Mucosa of descending colon (tissue), 3 donors: ENCODE results near the gene KRTAP4-9. TPM values are rescaled to one million over a fixed set of nuclear protein-coding genes. Genes with fewer than 3 reads are reported as not detected.
"Not testable (repeated sequence)": the region's sequence is repeated elsewhere in the genome, so short reads cannot be mapped to it uniquely, and the experiment has no call there.

ENCODE experiments used
- ATAC-seq: fragments of 200-7000 bp; cut with Tn5 transposase; one replicate; pipeline ENCODE4 v1.9.1; 2020; ENCODE audit warnings: mild to moderate bottlenecking, moderate library complexity
- DNase-seq, 3 donors: peaks; one replicate each; pipeline ENCODE4 v3.0.0-alpha.2; 2020
- H3K36me3 ChIP-seq: fragments of 200-600 bp; one replicate; pipeline ENCODE4 v1.8.0; 2021; ENCODE audit warnings: low read depth, mild to moderate bottlenecking
- H3K4me1 ChIP-seq: fragments of 200-600 bp; one replicate; pipeline ENCODE4 v1.8.0; 2021; ENCODE audit warnings: low read depth, mild to moderate bottlenecking
- H3K4me3 ChIP-seq: fragments of 200-600 bp; one replicate; pipeline ENCODE4 v1.8.0; 2021; ENCODE audit warnings: mild to moderate bottlenecking
- H3K9me3 ChIP-seq: fragments of 200-600 bp; one replicate; pipeline ENCODE4 v1.8.0; 2021; ENCODE audit warnings: mild to moderate bottlenecking
- CTCF ChIP-seq: fragments of 200-600 bp; IDR thresholded peaks from one replicate; pipeline ENCODE4 v1.8.0; 2022; ENCODE audit warnings: antibody characterized with exemption, mild to moderate bottlenecking
- intact Hi-C, 2 donors: fragments of 100-400 bp; cut with DNase I in 1 of 2; cut with micrococcal nuclease in 1 of 2; formaldehyde crosslinking; loops; one replicate each; pipeline versions ENCODE4 v1.11.0 to v1.11.1; 2022; cut with DNase I, micrococcal nuclease
- total RNA-seq, 3 donors: library from RNA; stranded (reverse); fragmentation: NEBNext Ultra II Directional in 2 of 3; extraction: Animal tissue kit (Norgen Biotek cat#: 25700) in 2 of 3; gene quantifications; one replicate each; pipeline versions ENCODE4 v1.2.1 to v1.2.4, GENCODE V29; 2021 to 2023
- donor health status: DM: no; HTN: no; CAD: no; lungs with moderate emphysema.
- donor health status: DM: no; HTN: no; CAD: no.
- donor health status: DM: no; HTN: yes; CAD: no.

Gene KRTAP4-9
- total RNA-seq, 3 donors from 2014 or later, result not detected

- ATAC-seq (no peak), DNase-seq (no peak)
- no peak overlapping the region for H3K4me3 ChIP-seq
- TF ChIP-seq CTCF, result no peak
- intact Hi-C loops, result no loop called here
- H3K4me1 ChIP-seq, result no peaks in the 10 kb centered on the region
- peaks cover 10% of the 10 kb centered on the region for H3K9me3 ChIP-seq
- H3K36me3 ChIP-seq, result no peaks in the 10 kb centered on the region
These were observed 42.5 kb downstream of the KRTAP4-9 start for GRCh38 chr17:41147531-41148204.

GRCh38 chr17:41148971-41149651 lies 43.9 kb downstream of the KRTAP4-9 start:
- ATAC-seq, H3K36me3 ChIP-seq, intact Hi-C loops, H3K4me3 ChIP-seq, H3K9me3 ChIP-seq, H3K4me1 ChIP-seq, DNase-seq: not testable (repeated sequence)

- Histone ChIP-seq H3K36me3 (no peaks in the 10 kb centered on the region), H3K4me3 (no peak within 1 kb of the TSS), H3K9me3 (no peaks in the 10 kb centered on the region), H3K4me1 (no peaks in the 10 kb centered on the region)
- DNase-seq (no peak), ATAC-seq (no peak)
- TF ChIP-seq CTCF, result no peak
- intact Hi-C loops, result no loop called here
These were observed 44.4 kb downstream of the KRTAP4-9 start, which contains the start of gene KRTAP4-5 for GRCh38 chr17:41149652-41149985. TSS of gene KRTAP4-5 (minus strand) at chr17:41149825. CDS start at chr17:41149767, 58 bp downstream.

GRCh38 chr17:41150026-41150425 lies 44.8 kb downstream of the KRTAP4-9 start:
- intact Hi-C loops, result no loop called here
- H3K4me3 ChIP-seq, result no peak overlapping the region
- H3K4me1 ChIP-seq, result no peaks in the 10 kb centered on the region
- TF ChIP-seq CTCF, result no peak
- H3K9me3 ChIP-seq, result no peaks in the 10 kb centered on the region
- ATAC-seq, result no peak
- DNase-seq, result no peak
- H3K36me3 ChIP-seq, result no peaks in the 10 kb centered on the region

GRCh38 chr17:41151525-41151924 lies 46.3 kb downstream of the KRTAP4-9 start:
- Histone ChIP-seq H3K9me3 (no peaks in the 10 kb centered on the region), H3K4me1 (no peaks in the 10 kb centered on the region), H3K36me3 (no peaks in the 10 kb centered on the region), H3K4me3 (no peak overlapping the region)
- intact Hi-C loops, result no loop called here
- TF ChIP-seq CTCF, result no peak
- DNase-seq (no peak), ATAC-seq (no peak)

- ATAC-seq, result no peak
- Histone ChIP-seq H3K36me3 (no peaks in the 10 kb centered on the region), H3K9me3 (no peaks in the 10 kb centered on the region), H3K4me3 (no peak overlapping the region), H3K4me1 (no peaks in the 10 kb centered on the region)
- intact Hi-C loops, result no loop called here
- no peak for DNase-seq
- no peak for TF ChIP-seq CTCF
These were observed 48.7 kb downstream of the KRTAP4-9 start for GRCh38 chr17:41153856-41154255.
